GM12864 (cell line): ENCODE measurements around the gene PDE4D.

Experiments
- DNase-seq: peaks from one replicate; pipeline ENCODE4 v3.0.0-alpha.2; 2011; ENCODE audit warnings: low read depth
- H3K4me3 ChIP-seq: 2 replicates; pipeline ENCODE4 v1.5.1; 2011; ENCODE audit warnings: mild to moderate bottlenecking, low read depth, low read length, control low read depth
- CTCF ChIP-seq: IDR thresholded peaks from 2 replicates; pipeline ENCODE4 v1.5.1; 2011; ENCODE audit warnings: low read depth, mild to moderate bottlenecking, moderate library complexity, low read length, control low read depth, inconsistent platforms; ENCODE audit errors: missing control alignments

The PDE4D gene

GRCh38 chr5:59640411-59640810 lies 253.1 kb downstream of the PDE4D start:
- no peak for TF ChIP-seq CTCF
- no peak overlapping the region for H3K4me3 ChIP-seq
- no peak for DNase-seq

GRCh38 chr5:59637884-59638580 lies 255.5 kb downstream of the PDE4D start:
- no peak for TF ChIP-seq CTCF
- no peak for DNase-seq
- H3K4me3 ChIP-seq, result no peak overlapping the region

GRCh38 chr5:59629561-59629960 lies 264.0 kb downstream of the PDE4D start:
- DNase-seq, result no peak
- no peak for TF ChIP-seq CTCF
- H3K4me3 ChIP-seq, result no peak overlapping the region

GRCh38 chr5:59628062-59628828 lies 265.3 kb downstream of the PDE4D start:
- no peak for TF ChIP-seq CTCF

GRCh38 chr5:59624898-59625297 lies 268.6 kb downstream of the PDE4D start:
- DNase-seq, result no peak
- TF ChIP-seq CTCF, result no peak
- no peak overlapping the region for H3K4me3 ChIP-seq

More at GRCh38 chr5:59628062-59628828, 265.3 kb downstream of the PDE4D start:
- no peak for DNase-seq
- H3K4me3 ChIP-seq, result no peak overlapping the region

GRCh38 chr5:59622848-59623247 lies 270.7 kb downstream of the PDE4D start:
- no peak overlapping the region for H3K4me3 ChIP-seq
- DNase-seq, result no peak
- TF ChIP-seq CTCF, result no peak

GRCh38 chr5:59621477-59621876 lies 272.0 kb downstream of the PDE4D start:
- TF ChIP-seq CTCF, result no peak
- no peak for DNase-seq
- H3K4me3 ChIP-seq, result no peak overlapping the region
